ENCODE measurements around the gene MS4A6E. TPM values are rescaled to one million over a fixed set of nuclear protein-coding genes. Genes with fewer than 3 reads are reported as not detected.
"Not testable (repeated sequence)": the region's sequence is repeated elsewhere in the genome, so short reads cannot be mapped to it uniquely, and the experiment has no call there.

The MS4A6E gene
- not detected for polyA plus RNA-seq (ENCODE audit: insufficient read length in 4 of 4)

DNA sequence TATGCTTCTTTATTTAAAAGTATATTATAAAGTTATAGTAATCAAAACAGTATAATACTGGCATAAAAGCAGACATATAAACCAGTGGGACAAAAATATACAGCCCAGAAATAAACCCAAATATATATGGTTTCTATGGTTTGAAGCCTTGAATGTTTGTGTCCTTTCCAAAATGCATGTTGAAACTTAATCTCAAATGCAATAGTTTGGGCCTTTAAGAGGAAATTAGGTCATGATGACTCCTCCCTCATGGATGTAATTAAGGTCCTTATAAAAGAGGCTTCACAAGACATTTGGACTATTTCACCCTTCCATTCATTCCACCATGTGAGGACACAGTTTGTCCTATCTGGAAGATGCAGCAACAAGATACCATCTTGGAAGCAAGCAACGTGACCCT, at the start of gene MS4A6E:
Gene MS4A6E, plus strand, starts transcription at position 301 of the 400 bp plus-strand sequence. CDS start 7,641 bp downstream, outside the sequence.
- DNase-seq (ENCODE audit: low read depth in 4 of 4, low spot score in 2 of 4), result no peak

GRCh38 chr11:60280412-60280811, 46.6 kb upstream of the MS4A6E start, which contains the start of gene MS4A4A:
Gene MS4A4A (plus strand): TSS chr11:60280666. CDS start chr11:60280676, 10 bp downstream.
- DNase-seq (ENCODE audit: low read depth in 4 of 4, low spot score in 2 of 4), result no peak

DNA sequence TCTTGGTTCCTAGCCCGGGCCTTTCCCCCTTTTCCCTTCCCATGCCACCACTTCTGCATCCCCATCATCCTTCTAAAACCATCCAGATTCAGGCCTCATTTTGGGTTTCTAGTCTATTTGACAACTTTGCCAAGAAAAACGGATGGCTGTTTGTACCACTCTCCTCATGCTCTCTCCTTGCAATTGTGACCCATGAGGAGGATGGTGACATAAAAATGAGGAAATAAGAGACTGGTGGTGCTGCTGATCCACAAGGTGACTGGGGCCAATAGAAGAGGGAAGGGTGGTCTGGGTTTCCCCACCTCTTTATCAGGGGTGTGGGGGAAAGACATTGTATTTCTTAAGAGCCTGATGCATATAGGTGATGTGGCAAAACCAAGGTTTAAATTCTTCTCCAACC, 45.6 kb upstream of the MS4A6E start:
- no peak for DNase-seq (ENCODE audit: low read depth in 4 of 4, low spot score in 2 of 4)

- no peak for DNase-seq (ENCODE audit: low read depth in 4 of 4, low spot score in 2 of 4)
Measured at GRCh38 chr11:60282286-60282685, 44.8 kb upstream of the MS4A6E start.

GRCh38 chr11:60285411-60286126, 41.5 kb upstream of the MS4A6E start:
- DNase-seq (ENCODE audit: low read depth in 4 of 4, low spot score in 2 of 4), result not testable (repeated sequence)

GRCh38 chr11:60288531-60288930, 38.5 kb upstream of the MS4A6E start:
- no peak for DNase-seq (ENCODE audit: low read depth in 4 of 4, low spot score in 2 of 4)

DNA sequence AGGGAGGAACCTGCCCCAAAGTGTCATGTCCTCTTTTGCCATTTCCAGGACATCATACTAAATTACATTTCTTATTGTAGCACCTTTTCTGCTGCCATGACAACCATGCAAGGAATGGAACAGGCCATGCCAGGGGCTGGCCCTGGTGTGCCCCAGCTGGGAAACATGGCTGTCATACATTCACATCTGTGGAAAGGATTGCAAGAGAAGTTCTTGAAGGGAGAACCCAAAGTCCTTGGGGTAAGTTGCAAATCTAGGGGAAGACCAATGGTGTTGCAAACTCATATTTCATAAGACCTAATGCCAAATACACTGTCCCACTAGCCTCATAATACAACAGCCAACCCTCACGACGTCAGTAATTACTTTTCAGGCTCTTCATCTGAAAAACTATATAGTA, 34.9 kb upstream of the MS4A6E start:
- DNase-seq (ENCODE audit: low read depth in 4 of 4, low spot score in 2 of 4), result no peak

DNA sequence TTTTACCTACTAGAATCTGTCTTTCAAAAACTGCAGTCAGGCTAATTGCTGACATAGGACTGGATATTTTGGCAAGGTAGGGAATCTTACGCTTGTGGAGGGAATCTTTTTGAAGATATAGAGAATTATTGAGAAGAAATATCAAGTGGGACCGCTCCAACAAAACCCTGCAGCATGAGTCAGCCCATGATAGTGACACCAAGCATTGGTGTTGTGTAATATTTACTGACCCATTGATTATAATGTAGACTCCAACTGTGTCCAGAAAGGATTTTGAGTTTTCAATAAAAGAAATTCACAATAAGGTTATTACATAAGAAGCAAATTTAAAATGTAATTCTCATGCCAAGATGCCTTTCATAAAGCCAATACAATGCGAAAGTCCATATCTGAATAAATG, 25.9 kb upstream of the MS4A6E start:
- no peak for DNase-seq (ENCODE audit: low read depth in 4 of 4, low spot score in 2 of 4)

- DNase-seq (ENCODE audit: low read depth in 4 of 4, low spot score in 2 of 4), result not testable (repeated sequence)
Measured at GRCh38 chr11:60301884-60302283, 25.2 kb upstream of the MS4A6E start.

DNA sequence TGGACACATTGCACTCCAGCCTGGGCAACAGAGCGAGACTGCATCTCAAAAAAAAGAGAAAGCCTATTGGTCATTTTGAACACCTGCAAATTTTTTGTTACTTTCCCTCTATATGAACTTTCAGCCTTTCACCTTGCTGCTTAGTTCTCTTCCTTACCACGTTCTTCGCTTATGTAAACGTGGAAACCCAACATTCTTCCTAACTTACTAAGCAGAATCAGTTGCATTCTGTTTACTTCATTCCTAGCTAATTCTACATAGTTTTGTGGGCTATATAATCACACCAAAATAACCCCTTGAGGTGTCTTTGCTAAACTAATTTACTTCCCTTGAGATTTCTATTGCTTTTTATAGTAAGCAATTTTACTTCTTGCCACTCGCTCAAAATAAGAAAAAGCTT, 23.4 kb upstream of the MS4A6E start:
- no peak for DNase-seq (ENCODE audit: low read depth in 4 of 4, low spot score in 2 of 4)

DNA sequence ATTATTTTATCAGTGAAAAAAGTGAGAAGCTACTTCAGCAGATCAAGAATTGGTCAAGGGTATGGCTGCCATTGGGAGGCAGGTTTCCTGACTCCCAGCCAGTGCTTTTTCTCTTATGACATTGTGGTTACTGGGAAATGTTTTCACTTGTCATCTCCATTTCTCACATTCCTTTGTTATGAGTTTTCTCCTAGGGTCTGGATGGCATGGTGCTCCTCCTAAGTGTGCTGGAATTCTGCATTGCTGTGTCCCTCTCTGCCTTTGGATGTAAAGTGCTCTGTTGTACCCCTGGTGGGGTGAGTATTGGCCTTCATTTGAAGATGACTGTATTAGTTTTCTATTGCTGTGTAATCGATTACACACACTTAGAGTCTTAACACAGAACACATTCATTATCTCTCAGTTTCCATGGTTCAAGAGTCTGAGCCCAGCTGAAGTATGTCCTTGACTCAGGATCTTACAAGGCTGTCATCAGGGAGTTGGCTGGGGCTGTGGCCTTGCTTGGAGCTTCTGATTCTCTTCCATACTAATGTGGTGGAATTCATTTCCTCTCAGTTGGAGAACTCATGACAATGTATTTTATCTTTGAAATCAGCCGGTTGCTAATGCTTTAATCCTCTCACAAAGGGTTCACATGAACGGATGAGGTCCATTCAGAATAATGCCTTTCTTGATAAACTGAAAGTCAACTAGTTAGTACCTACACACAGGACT, 21.0 kb upstream of the MS4A6E start:
- no peak for DNase-seq (ENCODE audit: low read depth in 4 of 4, low spot score in 2 of 4)

DNA sequence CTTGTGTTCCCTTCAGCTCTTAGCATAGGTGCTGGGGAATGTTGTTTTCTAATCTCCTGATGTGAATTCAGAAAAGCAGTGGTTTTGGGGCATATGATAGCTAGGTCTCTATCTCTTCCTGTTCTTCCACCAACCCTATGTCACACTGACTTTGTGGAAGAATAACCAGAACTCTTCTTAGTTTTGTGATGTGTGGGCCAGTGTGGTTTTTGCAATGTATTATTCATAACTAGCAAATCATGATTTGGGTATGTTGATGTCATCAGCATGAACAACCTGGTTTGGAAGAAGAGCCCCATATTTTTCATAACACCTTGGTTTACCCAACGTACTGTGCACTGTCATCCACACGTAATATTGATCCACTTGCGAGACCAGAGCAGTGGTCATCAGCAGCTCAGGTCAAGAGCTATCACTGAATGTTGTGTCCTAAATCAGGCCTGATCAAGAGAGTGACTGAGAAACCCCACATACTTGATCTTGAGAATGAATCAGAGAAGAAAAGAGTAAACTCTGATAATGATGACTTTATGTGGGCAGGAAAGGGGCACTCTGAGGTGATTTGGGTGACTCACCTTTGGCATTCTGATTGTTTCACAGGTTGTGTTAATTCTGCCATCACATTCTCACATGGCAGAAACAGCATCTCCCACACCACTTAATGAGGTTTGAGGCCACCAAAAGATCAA, 19.4 kb upstream of the MS4A6E start:
- no peak for DNase-seq (ENCODE audit: low read depth in 4 of 4, low spot score in 2 of 4)

DNA sequence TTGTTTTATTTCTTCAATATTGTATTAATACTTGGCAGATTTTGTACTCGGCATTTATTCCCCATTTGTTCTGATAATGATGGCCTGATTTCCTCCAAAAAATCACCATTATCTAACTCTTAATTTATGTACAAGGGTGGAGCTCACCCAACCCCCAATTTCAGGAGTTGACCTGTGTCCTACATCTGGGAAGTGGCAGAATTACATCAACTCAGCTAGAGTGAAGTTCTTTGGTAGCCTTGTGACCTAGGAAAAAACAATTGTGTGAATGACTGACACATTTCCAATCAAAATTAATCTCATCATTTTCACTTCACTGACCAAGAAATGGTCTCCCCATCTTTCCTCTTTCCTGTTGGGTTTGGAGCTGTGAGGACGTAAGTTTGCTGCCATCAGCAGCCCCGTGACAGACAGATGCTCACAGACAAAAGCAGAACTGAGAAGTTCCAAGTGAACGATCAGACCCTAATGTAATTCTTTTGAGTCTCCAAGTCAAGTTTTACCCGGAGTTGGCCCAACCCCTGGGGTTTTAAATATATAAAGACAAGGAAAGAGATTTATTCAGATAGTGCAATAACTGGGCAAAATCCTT, 16.6 kb upstream of the MS4A6E start:
- DNase-seq (ENCODE audit: low read depth in 4 of 4, low spot score in 2 of 4), result no peak

DNA sequence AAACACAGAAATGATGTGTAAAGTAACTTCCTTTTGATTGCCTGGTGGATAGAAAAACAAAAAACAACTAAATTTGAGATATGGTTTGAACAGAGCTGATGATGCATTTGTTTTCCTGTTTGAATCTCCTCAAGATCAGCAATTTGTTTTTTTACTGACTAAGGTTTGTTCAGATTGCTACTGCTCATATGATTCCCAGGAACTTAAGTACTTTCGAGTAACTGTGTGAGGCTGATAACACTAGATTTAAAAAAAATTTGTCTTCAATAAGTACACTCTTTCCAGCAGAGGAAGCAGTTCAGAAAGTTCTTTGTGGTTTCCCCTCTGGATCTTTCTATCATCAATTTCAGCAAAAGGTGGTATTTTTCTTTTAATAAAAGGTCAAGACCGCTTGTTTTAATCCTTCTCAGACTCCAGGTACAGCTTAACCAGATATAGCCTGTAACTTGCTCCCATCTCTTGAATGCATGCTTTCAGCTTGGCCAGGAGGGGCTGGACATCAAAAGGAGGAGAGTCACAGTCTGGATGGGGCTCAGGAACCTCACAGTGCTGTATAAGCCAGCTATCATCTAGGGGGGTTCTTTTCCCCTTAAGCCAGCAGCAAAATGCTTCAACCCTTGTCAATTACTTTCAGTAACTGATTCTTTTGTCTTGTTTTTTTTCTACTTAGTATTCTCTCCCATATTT, 12.3 kb upstream of the MS4A6E start:
- DNase-seq (ENCODE audit: low read depth in 4 of 4, low spot score in 2 of 4), result no peak

- DNase-seq (ENCODE audit: low read depth in 4 of 4, low spot score in 2 of 4), result no peak
Measured at GRCh38 chr11:60315871-60316270, 11.2 kb upstream of the MS4A6E start.

GRCh38 chr11:60316317-60316716, 10.7 kb upstream of the MS4A6E start:
- no peak for DNase-seq (ENCODE audit: low read depth in 4 of 4, low spot score in 2 of 4)

- DNase-seq (ENCODE audit: low read depth in 4 of 4, low spot score in 2 of 4), result no peak
Measured at GRCh38 chr11:60318726-60319125, 8.3 kb upstream of the MS4A6E start.

- no peak for DNase-seq (ENCODE audit: low read depth in 4 of 4, low spot score in 2 of 4)
Measured at GRCh38 chr11:60321051-60321450, 6.0 kb upstream of the MS4A6E start.

- no peak for DNase-seq (ENCODE audit: low read depth in 4 of 4, low spot score in 2 of 4)
Measured at GRCh38 chr11:60328460-60328859, 1.4 kb downstream of the MS4A6E start.

- no peak for DNase-seq (ENCODE audit: low read depth in 4 of 4, low spot score in 2 of 4)
Measured at GRCh38 chr11:60332846-60333245, 5.8 kb downstream of the MS4A6E start.

All from left renal cortex interstitium (tissue), 4 donors.